OCI-LY3 (cell line): ENCODE measurements around the gene FSCN2.

Experiments
- CTCF ChIP-seq: fragments of 200-600, 300-600 bp; sonication (generic); IDR thresholded peaks from 2 replicates; pipeline ENCODE4 v1.5.1; 2014; ENCODE audit warnings: antibody characterized with exemption, low read length, low read depth
- EZH2phosphoT487 ChIP-seq: fragments of 200-600 bp; shearing (Covaris generic); IDR thresholded peaks from 2 replicates; pipeline ENCODE4 v1.6.1; 2018; ENCODE audit warnings: antibody characterized with exemption, mixed run types, low read depth

- no peak for TF ChIP-seq CTCF
- TF ChIP-seq EZH2phosphoT487 = no peak
Observed at GRCh38 chr17:81581758-81582157, 53.6 kb downstream of the FSCN2 start.
